B cell (primary cell): Measurements from ENCODE around the gene EYA3. TPM values are rescaled to one million over a fixed set of nuclear protein-coding genes. Genes with fewer than 3 reads are reported as not detected.
A peak's percentile ranks its signal among the peaks of the same experiment; 100 is the strongest.

ENCODE experiments used
- ATAC-seq: fragments of 200-7000 bp; cut with Tn5 transposase; one replicate; pipeline ENCODE4 v1.10.0; 2021; ENCODE audit warnings: low read depth, mild to moderate bottlenecking, moderate number of reproducible peaks, moderate library complexity
- CTCF ChIA-PET: fragments of 350-600 bp; sonication (Branson Sonifier 250); formaldehyde crosslinking; loops from one replicate; lab custom pipeline; 2021; ENCODE audit warnings: antibody characterized with exemption, inconsistent platforms; lab: Charles Lee
- POLR2A ChIA-PET: fragments of 350-600 bp; sonication (Branson Sonifier 250); formaldehyde crosslinking; loops from one replicate; lab custom pipeline; 2021; ENCODE audit warnings: antibody characterized with exemption; lab: Charles Lee
- DNase-seq: peaks from one replicate; pipeline ENCODE4 v3.0.0; 2013
- H2AFZ ChIP-seq: 2 replicates; pipeline ENCODE4 v1.6.1; 2012; ENCODE audit warnings: mild to moderate bottlenecking, low read depth, low read length; ENCODE audit not compliant: insufficient read depth, poor library complexity, severe bottlenecking
- H3K27ac ChIP-seq, 2 donors: 1 replicate in 1 of 2; 2 replicates in 1 of 2; pipeline ENCODE4 v1.5.1; 2012 to 2013; ENCODE audit warnings: low read length in 2 of 2, mild to moderate bottlenecking in 2 of 2, moderate library complexity in 1 of 2
- H3K27me3 ChIP-seq, 4 experiments: fragments of 200-600 bp in 1 of 4; sonication (generic) in 1 of 4; replicated peaks in 1 of 4; 1 replicate in 2 of 4; 2 replicates in 2 of 4; pipeline versions ENCODE4 v1.6.1 to v1.7.0; 2013 to 2016; ENCODE audit warnings: low read length in 3 of 4, mild to moderate bottlenecking in 2 of 4, mixed read lengths in 1 of 4, moderate library complexity in 1 of 4; ENCODE audit not compliant: insufficient read depth in 4 of 4, control insufficient read depth in 3 of 4; ENCODE audit errors: control extremely low read depth in 1 of 4
- H3K36me3 ChIP-seq, 2 experiments: replicated peaks in 1 of 2; 1 replicate in 1 of 2; 2 replicates in 1 of 2; pipeline versions ENCODE4 v1.6.1 to v1.7.1; 2013; ENCODE audit warnings: low read length in 1 of 2; ENCODE audit not compliant: insufficient read depth in 2 of 2, control insufficient read depth in 1 of 2; ENCODE audit errors: control extremely low read depth in 1 of 2, extremely low read depth in 1 of 2
- H3K4me1 ChIP-seq, 2 donors: fragments of 200-600 bp in 1 of 2; sonication (generic) in 1 of 2; 1 replicate in 1 of 2; 2 replicates in 1 of 2; pipeline versions ENCODE4 v1.5.1 to v1.6.1; 2013 to 2017; ENCODE audit warnings: low read length in 2 of 2; ENCODE audit not compliant: control insufficient read depth in 2 of 2, insufficient read depth in 2 of 2
- H3K4me2 ChIP-seq: replicated peaks from 2 replicates; pipeline ENCODE3; 2012; ENCODE audit warnings: mild to moderate bottlenecking, low read depth, low read length; ENCODE audit not compliant: poor library complexity, severe bottlenecking
- H3K4me3 ChIP-seq, 5 experiments: fragments of 200-600 bp in 1 of 5; sonication (generic) in 1 of 5; 1 replicate in 3 of 5; 2 replicates in 2 of 5; pipeline versions ENCODE4 v1.5.1 to v1.7.0; 2011 to 2016; ENCODE audit warnings: low read length in 4 of 5, mild to moderate bottlenecking in 4 of 5, low read depth in 2 of 5, control low read depth in 1 of 5, moderate library complexity in 1 of 5; ENCODE audit not compliant: insufficient read depth in 1 of 5; ENCODE audit errors: control extremely low read depth in 1 of 5, extremely low read depth in 1 of 5
- H3K79me2 ChIP-seq: fragments of 200-600 bp; sonication (generic); one replicate; pipeline ENCODE4 v1.6.0; 2016; ENCODE audit warnings: low read length; ENCODE audit not compliant: control insufficient read depth, insufficient read depth
- H3K9ac ChIP-seq: fragments of 200-600 bp; sonication (generic); 2 replicates; pipeline ENCODE4 v1.6.1; 2017; ENCODE audit warnings: mild to moderate bottlenecking, low read length, moderate library complexity
- H3K9me3 ChIP-seq, 3 donors: one replicate each; pipeline versions ENCODE4 v1.6.1 to v1.7.1; 2013; ENCODE audit warnings: low read length in 2 of 3; ENCODE audit not compliant: control insufficient read depth in 2 of 3, insufficient read depth in 1 of 3; ENCODE audit errors: control extremely low read depth in 1 of 3
- H4K20me1 ChIP-seq: 2 replicates; pipeline ENCODE4 v1.6.0; 2012; ENCODE audit warnings: mild to moderate bottlenecking, low read length; ENCODE audit not compliant: insufficient read depth, control insufficient read depth, poor library complexity, severe bottlenecking
- H3K27ac Mint-ChIP-seq: one replicate; pipeline ENCODE4 v1.8.0; 2021; ENCODE audit warnings: mixed read lengths
- H3K27me3 Mint-ChIP-seq: one replicate; pipeline ENCODE4 v1.8.0; 2021; ENCODE audit warnings: mixed read lengths
- H3K4me1 Mint-ChIP-seq: one replicate; pipeline ENCODE4 v1.8.0; 2021; ENCODE audit warnings: mixed read lengths
- H3K4me3 Mint-ChIP-seq: one replicate; pipeline ENCODE4 v1.8.0; 2021; ENCODE audit warnings: mixed read lengths
- H3K9me3 Mint-ChIP-seq: one replicate; pipeline ENCODE4 v1.8.0; 2022; ENCODE audit warnings: mixed read lengths; ENCODE audit not compliant: insufficient read depth
- CTCF ChIP-seq: fragments of 200-600 bp; IDR thresholded peaks from one replicate; pipeline ENCODE4 v1.8.0; 2022; ENCODE audit warnings: antibody characterized with exemption, mild to moderate bottlenecking
- EZH2 ChIP-seq: IDR thresholded peaks from 2 replicates; pipeline ENCODE4 v1.6.1; 2012; ENCODE audit warnings: borderline replicate concordance, low read depth, mild to moderate bottlenecking, moderate library complexity, low read length; ENCODE audit not compliant: insufficient read depth, poor library complexity, severe bottlenecking
- WGBS: methylation state at CpG from one replicate; pipeline ENCODE4 v1.1.5; 2013; ENCODE audit warnings: missing lambda C conversion rate; ENCODE audit not compliant: insufficient coverage; 5-methylcytosine and 5-hydroxymethylcytosine counted together
- intact Hi-C: fragments of 100-400 bp; cut with micrococcal nuclease; formaldehyde crosslinking; loops from one replicate; pipeline ENCODE4 v1.10.0; 2022
- polyA plus RNA-seq: library from polyadenylated mRNA; depleted of rRNA; stranded (reverse); fragments of >200 nt; gene quantifications from 2 replicates; pipeline ENCODE4 v1.2.3, GENCODE V29; 2012
- total RNA-seq, 2 donors: library from RNA; stranded (reverse); fragments of 120-200 nt in 1 of 2; gene quantifications; 1 replicate in 1 of 2; 2 replicates in 1 of 2; pipeline versions ENCODE4 v1.2.3 to v1.2.4, GENCODE V29; 2013 to 2022

The EYA3 gene
- total and polyA plus RNA-seq, 2 donors (not counting 1 experiment from before 2014, with no cell fraction given) = 14.1 to 31.3 TPM

- intact Hi-C loops = no loop called here
- Histone ChIP-seq H3K79me2 (peaks cover 90% of the 10 kb centered on the region), H4K20me1 (no peaks in the 10 kb centered on the region), H3K4me1 (peaks cover 15 to 20% of the 10 kb centered on the region in 2 donors), H3K36me3 (peaks cover 0 to 2% of the 10 kb centered on the region in 2 experiments), H3K4me2 (no peak overlapping the region), H3K27ac (no peak overlapping the region), H3K27me3 (no peaks in the 10 kb centered on the region), H3K9me3 (no peaks in the 10 kb centered on the region), H3K4me3 (no peak overlapping the region), H2AFZ (no peak overlapping the region), H3K9ac (no peak overlapping the region)
- Mint-ChIP-seq H3K4me1 (peaks cover 46% of the 10 kb centered on the region), H3K9me3 (no peaks in the 10 kb centered on the region), H3K4me3 (no peak overlapping the region), H3K27me3 (no peaks in the 10 kb centered on the region), H3K27ac (no peak overlapping the region)
- DNase-seq (no peak), ATAC-seq (no peak)
- POLR2A ChIA-PET = no interaction called here
- CTCF ChIA-PET = no interaction called here
- WGBS = no CpG with 5 or more reads among the region's 1 CpG
- no peak for TF ChIP-seq EZH2
- TF ChIP-seq CTCF = no peak
Measured at GRCh38 chr1:28073867-28074266, 14.5 kb downstream of the EYA3 start.

DNA sequence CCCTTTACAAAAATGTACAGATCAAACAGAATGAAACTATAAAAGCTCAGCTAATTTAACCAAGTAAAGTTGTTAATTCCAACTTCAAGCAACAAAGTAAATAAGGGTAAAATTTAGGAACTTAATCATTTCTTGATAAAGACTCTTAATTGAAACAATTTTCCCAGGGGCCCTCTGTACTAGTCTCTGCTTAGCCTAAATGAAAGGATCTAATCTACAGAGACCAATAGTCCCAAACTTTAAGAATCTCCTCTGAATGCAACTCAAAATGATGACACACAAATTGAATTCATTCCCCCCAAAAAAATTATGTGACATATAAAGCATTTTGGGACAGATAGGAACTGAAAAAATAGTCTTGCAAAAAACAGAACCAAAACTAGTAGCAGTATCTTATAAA, 16.6 kb downstream of the EYA3 start:
- ChIA-PET CTCF (no interaction called here), POLR2A (no interaction called here)
- ATAC-seq (no peak), DNase-seq (no peak)
- no peak overlapping the region for H3K9ac ChIP-seq
- Mint-ChIP-seq H3K4me3 (peak overlapping the region; percentile 23), H3K9me3 (no peaks in the 10 kb centered on the region), H3K27ac (no peak overlapping the region), H3K27me3 (no peaks in the 10 kb centered on the region), H3K4me1 (peaks cover 48% of the 10 kb centered on the region)
- H3K36me3 ChIP-seq = no peaks in the 10 kb centered on the region
- TF ChIP-seq CTCF (no peak), EZH2 (no peak)
- H4K20me1 ChIP-seq = no peaks in the 10 kb centered on the region
- no peak overlapping the region for H3K4me3 ChIP-seq
- no peak overlapping the region for H2AFZ ChIP-seq
- peak overlapping the region; percentile 49 for H3K4me2 ChIP-seq
- peak overlapping the region in 1 of 2 donors; percentile 48 for H3K27ac ChIP-seq
- H3K27me3 ChIP-seq = no peaks in the 10 kb centered on the region
- H3K9me3 ChIP-seq = no peaks in the 10 kb centered on the region
- H3K4me1 ChIP-seq = peaks cover 15 to 20% of the 10 kb centered on the region in 2 donors
- H3K79me2 ChIP-seq = peaks cover 82% of the 10 kb centered on the region
- intact Hi-C loops = no loop called here
